H7 (cell line): Measurements from ENCODE around the gene USP5. TPM values are rescaled to one million over a fixed set of nuclear protein-coding genes. Genes with fewer than 3 reads are reported as not detected.
"Not testable (repeated sequence)": the region's sequence is repeated elsewhere in the genome, so short reads cannot be mapped to it uniquely, and the experiment has no call there.

Source experiments
- DNase-seq: peaks from one replicate; pipeline ENCODE4 v3.0.0; 2012
- H3K27me3 ChIP-seq: 2 replicates; pipeline ENCODE4 v1.6.0; 2011; ENCODE audit warnings: mild to moderate bottlenecking, low read length; ENCODE audit not compliant: control insufficient read depth, insufficient read depth
- H3K36me3 ChIP-seq: replicated peaks from 2 replicates; pipeline ENCODE4 v1.5.1; 2011; ENCODE audit warnings: low read length; ENCODE audit not compliant: control insufficient read depth, insufficient read depth
- H3K4me3 ChIP-seq: 2 replicates; pipeline ENCODE4 v1.5.1; 2011; ENCODE audit warnings: low read depth, mild to moderate bottlenecking, control low read depth, low read length, moderate library complexity; ENCODE audit not compliant: insufficient read depth
- total RNA-seq: library from RNA; depleted of rRNA; stranded (reverse); fragments of >200 nt; shearing (Covaris generic); gene quantifications from 2 replicates; pipeline ENCODE4 v1.2.3, GENCODE V29; 2014

USP5 gene
- total RNA-seq, 1 experiment from 2014 or later = 112 TPM

- Histone ChIP-seq H3K4me3 (peak overlapping the region; percentile 88), H3K36me3 (peaks cover 20% of the 10 kb centered on the region), H3K27me3 (no peaks in the 10 kb centered on the region)
- DNase-seq = peak; percentile 95
Measured at GRCh38 chr12:6872073-6873048, 20.4 kb downstream of the USP5 start.

DNA sequence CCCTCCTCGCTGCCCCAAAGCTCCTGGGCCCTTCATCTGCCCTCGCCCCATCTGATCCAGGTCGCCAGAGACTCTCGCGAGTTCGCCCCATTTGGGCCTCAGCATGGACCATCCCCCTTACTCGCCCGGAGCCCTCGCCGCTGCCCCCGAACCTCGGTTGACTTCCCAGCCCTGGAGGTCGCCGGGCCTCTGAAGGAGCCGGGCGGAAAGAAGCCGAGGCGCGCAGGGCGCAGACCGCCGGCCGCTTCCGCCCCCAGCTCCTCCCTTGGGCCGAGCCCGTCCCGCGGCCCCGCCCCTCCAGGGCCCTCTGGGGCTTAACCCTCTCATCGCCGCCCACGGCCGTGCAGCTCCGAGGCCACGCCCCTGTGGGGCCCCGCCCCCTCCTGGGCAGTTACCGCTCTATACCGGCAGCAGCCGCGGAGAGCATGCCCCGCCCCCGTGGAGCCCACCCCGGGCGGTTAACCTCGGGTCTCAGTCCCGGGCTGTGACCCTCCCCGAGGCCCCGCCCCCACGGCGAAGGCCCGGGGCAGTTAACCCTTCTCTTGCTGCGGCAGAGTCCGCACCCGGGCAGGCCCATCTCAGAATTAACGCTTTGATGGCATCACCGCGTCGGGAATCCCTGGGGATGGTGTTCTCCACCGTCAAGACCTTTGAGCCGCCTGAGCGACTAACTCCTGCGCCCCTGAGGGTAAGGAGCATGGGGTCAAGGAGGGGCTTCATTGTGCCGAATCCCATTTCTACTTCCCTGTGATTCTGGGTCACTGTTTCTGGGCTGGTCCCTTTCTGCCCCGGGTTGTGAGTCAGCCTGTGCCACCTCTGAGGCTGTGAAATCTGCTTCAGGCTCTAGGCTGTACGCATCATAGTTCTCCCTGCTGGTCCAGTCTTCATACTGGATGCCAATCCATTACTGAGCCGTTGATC lies 21.4 kb downstream of the USP5 start, which contains the start of gene SPSB2:
Gene SPSB2 (minus strand): TSS at position 210 of the 921 bp plus-strand sequence. CDS start 402 bp downstream, outside the sequence.
- Histone ChIP-seq H3K36me3 (peaks cover 20% of the 10 kb centered on the region), H3K4me3 (peak within 1 kb of the TSS; percentile 88), H3K27me3 (no peaks in the 10 kb centered on the region)
- peak; percentile 100 for DNase-seq

- DNase-seq, H3K27me3 ChIP-seq: not testable (repeated sequence)
- peaks cover 19% of the 10 kb centered on the region for H3K36me3 ChIP-seq
- peak overlapping the region; percentile 58 for H3K4me3 ChIP-seq
Measured at GRCh38 chr12:6874015-6874368, 22.0 kb downstream of the USP5 start.

DNA sequence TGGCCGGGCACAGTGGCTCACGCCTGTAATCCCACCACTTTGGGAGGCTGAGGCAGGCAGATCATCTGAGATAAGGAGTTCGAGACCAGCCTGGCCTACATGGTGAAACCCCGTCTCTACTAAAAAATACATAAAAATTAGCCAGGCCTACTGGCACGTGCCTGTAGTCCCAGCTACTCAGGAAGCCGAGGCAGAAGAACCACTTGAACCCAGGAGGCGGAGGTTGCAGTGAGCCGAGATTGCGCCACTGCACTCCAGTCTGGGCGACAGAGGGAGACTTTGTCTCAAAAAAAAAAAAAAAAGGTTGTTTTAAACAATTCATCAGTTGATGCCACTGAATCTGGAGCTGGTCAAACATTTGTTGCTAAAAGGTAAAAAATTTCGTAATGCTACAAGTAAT lies 27.9 kb downstream of the USP5 start:
- not testable (repeated sequence) for H3K36me3 ChIP-seq, DNase-seq, H3K4me3 ChIP-seq, H3K27me3 ChIP-seq

- Histone ChIP-seq H3K27me3 (no peaks in the 10 kb centered on the region), H3K36me3 (no peaks in the 10 kb centered on the region; the same call in 1 of the 2 replicates), H3K4me3 (no peak overlapping the region)
- DNase-seq = no peak
Measured at GRCh38 chr12:6883252-6883651, 31.3 kb downstream of the USP5 start.

DNA sequence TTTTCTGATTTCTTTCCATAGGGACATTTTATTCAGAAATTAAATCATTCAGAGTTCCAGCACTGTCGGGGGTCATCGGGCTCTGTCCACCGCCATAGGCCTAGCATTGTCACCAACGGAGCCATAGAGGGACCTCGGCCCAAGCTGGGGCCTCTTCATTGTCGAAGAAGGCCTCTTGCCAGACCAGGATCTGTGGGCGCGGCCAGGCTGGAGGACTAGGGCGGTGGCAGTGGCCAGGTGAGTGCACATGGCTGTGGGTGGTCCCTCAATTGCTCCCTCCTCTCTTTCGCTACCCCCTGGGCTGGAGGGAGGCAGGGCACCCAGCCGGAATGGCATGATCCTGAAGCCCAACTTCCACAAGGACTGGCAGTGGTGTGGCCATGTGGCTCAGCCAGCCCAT lies 31.7 kb downstream of the USP5 start:
- Histone ChIP-seq H3K4me3 (no peak overlapping the region), H3K27me3 (no peaks in the 10 kb centered on the region), H3K36me3 (no peaks in the 10 kb centered on the region; the same call in 1 of the 2 replicates)
- DNase-seq = peak; percentile 13

- H3K36me3 ChIP-seq = no peaks in the 10 kb centered on the region; the same call in 1 of the 2 replicates
- H3K4me3 ChIP-seq = no peak overlapping the region
- DNase-seq = no peak
- no peaks in the 10 kb centered on the region for H3K27me3 ChIP-seq
Measured at GRCh38 chr12:6884539-6884938, 32.6 kb downstream of the USP5 start.

GRCh38 chr12:6886206-6886999 lies 34.5 kb downstream of the USP5 start:
- H3K36me3 ChIP-seq, H3K27me3 ChIP-seq, DNase-seq, H3K4me3 ChIP-seq: not testable (repeated sequence)

GRCh38 chr12:6887460-6887859 lies 35.5 kb downstream of the USP5 start:
- Histone ChIP-seq H3K36me3 (no peaks in the 10 kb centered on the region; the same call in 1 of the 2 replicates), H3K4me3 (no peak overlapping the region), H3K27me3 (no peaks in the 10 kb centered on the region)
- no peak for DNase-seq

DNA sequence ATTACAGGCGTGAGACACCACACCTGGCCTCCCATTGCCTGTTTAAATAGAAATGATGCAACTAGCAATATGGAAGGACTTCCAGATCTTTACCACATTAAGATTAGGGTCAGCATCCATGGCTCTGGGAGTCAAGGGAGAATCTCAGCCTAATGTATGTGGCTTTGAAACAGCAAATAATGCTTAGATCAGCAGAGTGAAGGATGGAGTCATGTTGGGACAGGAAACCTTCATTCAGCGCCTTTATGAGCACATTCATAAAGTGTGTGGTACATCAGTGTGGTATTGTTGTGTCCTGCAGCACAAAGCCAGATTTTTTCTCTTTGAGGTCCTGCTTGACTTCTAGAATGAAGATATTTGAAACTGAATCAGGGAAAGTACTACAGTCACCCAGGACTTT lies 36.4 kb downstream of the USP5 start:
- Histone ChIP-seq H3K4me3 (no peak overlapping the region), H3K36me3 (no peaks in the 10 kb centered on the region; the same call in 1 of the 2 replicates), H3K27me3 (no peaks in the 10 kb centered on the region)
- DNase-seq = no peak

- H3K36me3 ChIP-seq, H3K4me3 ChIP-seq, H3K27me3 ChIP-seq, DNase-seq: not testable (repeated sequence)
Measured at GRCh38 chr12:6888794-6889193, 36.8 kb downstream of the USP5 start.

GRCh38 chr12:6889775-6890573 lies 38.0 kb downstream of the USP5 start:
- not testable (repeated sequence) for H3K4me3 ChIP-seq, H3K36me3 ChIP-seq, H3K27me3 ChIP-seq, DNase-seq
